22Rv1 (cell line): ENCODE data around the gene ANGEL2.

Experiments used
- ZFX ChIP-seq: fragments of 450-650 bp; IDR thresholded peaks from 2 replicates; pipeline ENCODE4 v1.6.1; 2017; ENCODE audit warnings: antibody characterized with exemption, borderline replicate concordance
- TF ChIP-seq, protein P1 (sequence below): fragments of 450-650 bp; IDR thresholded peaks from 2 replicates; pipeline ENCODE4 v1.5.1; 2017; ENCODE audit warnings: mild to moderate bottlenecking

DNA sequence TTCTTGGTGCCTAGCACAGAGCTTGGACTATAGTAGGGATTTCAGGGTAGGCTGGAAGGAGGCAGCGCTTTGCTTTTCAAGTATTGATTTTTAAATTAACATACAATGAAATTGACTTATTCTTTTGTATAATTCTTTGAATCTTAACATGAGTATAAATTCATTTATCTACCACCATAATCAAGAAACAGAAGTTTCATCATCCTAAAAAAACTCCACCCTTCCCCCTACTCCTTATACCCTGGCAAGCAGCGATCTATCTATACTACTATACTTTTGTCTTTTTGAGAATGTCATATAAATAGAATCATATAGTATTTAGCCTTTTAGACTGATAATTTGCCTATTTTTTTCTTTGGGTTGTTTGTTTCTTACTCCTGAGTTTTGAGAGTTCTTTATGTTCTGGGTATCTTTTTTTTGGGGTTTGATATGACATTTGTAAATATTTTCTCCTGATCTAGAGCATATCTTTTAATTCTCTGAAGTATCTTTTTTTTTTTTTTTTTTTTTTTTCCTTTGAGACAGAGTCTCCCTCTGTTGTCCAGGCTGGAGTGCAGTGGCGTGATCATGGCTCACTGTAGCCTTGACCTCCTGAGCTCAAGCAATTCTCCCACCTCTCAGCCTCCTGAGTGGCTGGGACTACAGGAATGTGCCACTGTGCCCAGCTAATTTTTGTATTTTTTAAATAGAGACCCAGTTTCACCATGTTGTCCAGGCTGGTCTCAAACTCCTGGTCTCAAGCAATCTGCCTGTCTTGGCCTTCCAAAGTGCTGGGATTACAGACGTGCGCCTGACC is 41.8 kb upstream of the ANGEL2 start:
- TF ChIP-seq, protein P1, sequence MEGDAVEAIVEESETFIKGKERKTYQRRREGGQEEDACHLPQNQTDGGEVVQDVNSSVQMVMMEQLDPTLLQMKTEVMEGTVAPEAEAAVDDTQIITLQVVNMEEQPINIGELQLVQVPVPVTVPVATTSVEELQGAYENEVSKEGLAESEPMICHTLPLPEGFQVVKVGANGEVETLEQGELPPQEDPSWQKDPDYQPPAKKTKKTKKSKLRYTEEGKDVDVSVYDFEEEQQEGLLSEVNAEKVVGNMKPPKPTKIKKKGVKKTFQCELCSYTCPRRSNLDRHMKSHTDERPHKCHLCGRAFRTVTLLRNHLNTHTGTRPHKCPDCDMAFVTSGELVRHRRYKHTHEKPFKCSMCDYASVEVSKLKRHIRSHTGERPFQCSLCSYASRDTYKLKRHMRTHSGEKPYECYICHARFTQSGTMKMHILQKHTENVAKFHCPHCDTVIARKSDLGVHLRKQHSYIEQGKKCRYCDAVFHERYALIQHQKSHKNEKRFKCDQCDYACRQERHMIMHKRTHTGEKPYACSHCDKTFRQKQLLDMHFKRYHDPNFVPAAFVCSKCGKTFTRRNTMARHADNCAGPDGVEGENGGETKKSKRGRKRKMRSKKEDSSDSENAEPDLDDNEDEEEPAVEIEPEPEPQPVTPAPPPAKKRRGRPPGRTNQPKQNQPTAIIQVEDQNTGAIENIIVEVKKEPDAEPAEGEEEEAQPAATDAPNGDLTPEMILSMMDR: no peak
- TF ChIP-seq ZFX: no peak
